Thymus (tissue), 14 donors: ENCODE measurements around the gene LCE7A. TPM values are rescaled to one million over a fixed set of nuclear protein-coding genes. Genes with fewer than 3 reads are reported as not detected.

Source experiments
- DNase-seq, 9 donors: peaks; one replicate each; pipeline ENCODE4 v3.0.0-alpha.2; 2013; ENCODE audit warnings: low spot score in 9 of 9, low read depth in 6 of 9, missing footprints in 1 of 9
- H3K27ac ChIP-seq, 2 donors: one replicate each; pipeline ENCODE4 v1.5.1; 2013; ENCODE audit warnings: control low read depth in 1 of 2, low read depth in 1 of 2, low read length in 1 of 2, mild to moderate bottlenecking in 1 of 2, moderate library complexity in 1 of 2
- H3K27me3 ChIP-seq, 2 donors: one replicate each; pipeline ENCODE4 v1.5.1; 2013; ENCODE audit warnings: low read length in 1 of 2; ENCODE audit not compliant: control insufficient read depth in 2 of 2, insufficient read depth in 1 of 2
- H3K36me3 ChIP-seq, 2 donors: one replicate each; pipeline ENCODE4 v1.5.1; 2013; ENCODE audit warnings: low read length in 1 of 2, mild to moderate bottlenecking in 1 of 2, moderate library complexity in 1 of 2; ENCODE audit not compliant: control insufficient read depth in 2 of 2, insufficient read depth in 2 of 2
- H3K4me1 ChIP-seq, 2 donors: one replicate each; pipeline ENCODE4 v1.5.1; 2013; ENCODE audit warnings: low read length in 2 of 2; ENCODE audit not compliant: control insufficient read depth in 2 of 2, insufficient read depth in 2 of 2
- H3K4me3 ChIP-seq, 2 donors: one replicate each; pipeline ENCODE4 v1.5.1; 2013; ENCODE audit warnings: low read length in 2 of 2, control low read depth in 1 of 2, mild to moderate bottlenecking in 1 of 2
- H3K9me3 ChIP-seq, 2 donors: one replicate each; pipeline ENCODE4 v1.5.1; 2013; ENCODE audit warnings: low read length in 1 of 2, mild to moderate bottlenecking in 1 of 2; ENCODE audit not compliant: control insufficient read depth in 2 of 2, insufficient read depth in 1 of 2
- WGBS: extraction: QIAGEN DNeasy Blood & Tissue Kit; methylation state at CpG from one replicate; pipeline ENCODE4 v1.1.7; 2013; 5-methylcytosine and 5-hydroxymethylcytosine counted together
- long read RNA-seq, 10 donors: transcript quantifications; one replicate each; lab custom pipeline, GENCODE V29; 2026
- polyA plus RNA-seq: library from polyadenylated mRNA; stranded (reverse); fragments of 200-250 nt; gene quantifications from one replicate; pipeline ENCODE4 v1.2.3, GENCODE V29; 2013
- total RNA-seq: library from RNA; stranded (reverse); fragments of 120-200 nt; gene quantifications from one replicate; pipeline ENCODE4 v1.2.4, GENCODE V29; 2013
- donor health status: healthy.

LCE7A gene
- total RNA-seq (not detected), polyA plus RNA-seq (0.32 TPM)
- long read RNA-seq, donor 1: 0 reads
- long read RNA-seq, donor 2: 0 reads
- long read RNA-seq, donor 3: 0 reads
- long read RNA-seq, donor 4: 0 reads
- long read RNA-seq, donor 5: 0 reads
- long read RNA-seq, donor 6: 0 reads
- long read RNA-seq, donor 7: 0 reads
- long read RNA-seq, donor 8: 0 reads
- long read RNA-seq, donor 9: 0 reads
- long read RNA-seq, donor 10: 0 reads

GRCh38 chr1:152859696-152860095, at the start of gene LCE7A:
TSS of gene LCE7A (plus strand) at chr1:152859996. CDS start at chr1:152860698, 702 bp downstream.
- WGBS: 93% methylated on average over 3 of the region's 3 CpGs
- Histone ChIP-seq H3K4me1 (no peaks in the 10 kb centered on the region), H3K9me3 (no peaks in the 10 kb centered on the region), H3K4me3 (no peak within 1 kb of the TSS), H3K36me3 (no peaks in the 10 kb centered on the region), H3K27me3 (no peaks in the 10 kb centered on the region), H3K27ac (no peak within 1 kb of the TSS)
- no peak for DNase-seq

- H3K27ac ChIP-seq: no peak overlapping the region
- WGBS: 94% methylated on average over 2 of the region's 2 CpGs
- H3K27me3 ChIP-seq: no peaks in the 10 kb centered on the region
- no peak overlapping the region for H3K4me3 ChIP-seq
- H3K9me3 ChIP-seq: no peaks in the 10 kb centered on the region
- H3K4me1 ChIP-seq: no peaks in the 10 kb centered on the region
- H3K36me3 ChIP-seq: no peaks in the 10 kb centered on the region
- no peak for DNase-seq
These were observed 48.7 kb upstream of the LCE7A start for GRCh38 chr1:152811050-152811449.

- no peaks in the 10 kb centered on the region for H3K27me3 ChIP-seq
These were observed 48.1 kb upstream of the LCE7A start, which contains the start of gene LCE1B for GRCh38 chr1:152811671-152812070. TSS of gene LCE1B (plus strand) at chr1:152811971. CDS start at chr1:152812447, 476 bp downstream.

GRCh38 chr1:152817309-152817708, 42.5 kb upstream of the LCE7A start:
- Histone ChIP-seq H3K36me3 (no peaks in the 10 kb centered on the region), H3K4me3 (no peak overlapping the region), H3K27me3 (no peaks in the 10 kb centered on the region), H3K27ac (no peak overlapping the region), H3K9me3 (no peaks in the 10 kb centered on the region), H3K4me1 (no peaks in the 10 kb centered on the region)
- DNase-seq: no peak
- WGBS: 92% methylated on average over 6 of the region's 6 CpGs

More at GRCh38 chr1:152811671-152812070, 48.1 kb upstream of the LCE7A start, which contains the start of gene LCE1B:
- H3K4me3 ChIP-seq: no peak within 1 kb of the TSS
- WGBS: 74% methylated on average over 2 of the region's 2 CpGs
- H3K27ac ChIP-seq: no peak within 1 kb of the TSS
- H3K4me1 ChIP-seq: no peaks in the 10 kb centered on the region
- H3K36me3 ChIP-seq: no peaks in the 10 kb centered on the region
- DNase-seq: no peak
- no peaks in the 10 kb centered on the region for H3K9me3 ChIP-seq

- 49% methylated on average over 5 of the region's 5 CpGs for WGBS
- DNase-seq: no peak
- no peaks in the 10 kb centered on the region for H3K9me3 ChIP-seq
- H3K4me3 ChIP-seq: no peak overlapping the region
- no peaks in the 10 kb centered on the region for H3K4me1 ChIP-seq
- H3K36me3 ChIP-seq: no peaks in the 10 kb centered on the region
- H3K27ac ChIP-seq: no peak overlapping the region
- no peaks in the 10 kb centered on the region for H3K27me3 ChIP-seq
These were observed 36.5 kb upstream of the LCE7A start for GRCh38 chr1:152823294-152823693.

GRCh38 chr1:152824964-152825363, 34.8 kb upstream of the LCE7A start:
- Histone ChIP-seq H3K36me3 (no peaks in the 10 kb centered on the region), H3K27ac (no peak overlapping the region), H3K9me3 (no peaks in the 10 kb centered on the region), H3K27me3 (no peaks in the 10 kb centered on the region), H3K4me3 (no peak overlapping the region), H3K4me1 (no peaks in the 10 kb centered on the region)
- no peak for DNase-seq

- no peak within 1 kb of the TSS for H3K4me3 ChIP-seq
- no peaks in the 10 kb centered on the region for H3K9me3 ChIP-seq
- no peaks in the 10 kb centered on the region for H3K4me1 ChIP-seq
- no peaks in the 10 kb centered on the region for H3K27me3 ChIP-seq
- no peak within 1 kb of the TSS for H3K27ac ChIP-seq
- no peaks in the 10 kb centered on the region for H3K36me3 ChIP-seq
- no peak for DNase-seq
- WGBS: 94% methylated on average over 2 of the region's 2 CpGs
These were observed 32.6 kb upstream of the LCE7A start, which contains the start of gene LCE1A for GRCh38 chr1:152827173-152827572. TSS of gene LCE1A (plus strand) at chr1:152827473. CDS start at chr1:152827473, 0 bp downstream.

- Histone ChIP-seq H3K27ac (no peak overlapping the region), H3K4me1 (no peaks in the 10 kb centered on the region), H3K4me3 (no peak overlapping the region), H3K9me3 (no peaks in the 10 kb centered on the region), H3K27me3 (no peaks in the 10 kb centered on the region), H3K36me3 (no peaks in the 10 kb centered on the region)
- 79% methylated on average over 2 of the region's 2 CpGs for WGBS
- no peak for DNase-seq
These were observed 22.9 kb upstream of the LCE7A start for GRCh38 chr1:152836870-152837269.

- no peak for DNase-seq
- no peaks in the 10 kb centered on the region for H3K36me3 ChIP-seq
- no peaks in the 10 kb centered on the region for H3K27me3 ChIP-seq
- H3K4me3 ChIP-seq: no peak within 1 kb of the TSS
- H3K9me3 ChIP-seq: no peaks in the 10 kb centered on the region
- no peak within 1 kb of the TSS for H3K27ac ChIP-seq
- H3K4me1 ChIP-seq: no peaks in the 10 kb centered on the region
- WGBS: 79% methylated on average over 3 of the region's 3 CpGs
These were observed 17.2 kb upstream of the LCE7A start, which contains the start of gene LCE6A for GRCh38 chr1:152842556-152842955. TSS of gene LCE6A (plus strand) at chr1:152842856. CDS start at chr1:152843521, 665 bp downstream.
